Left ventricle myocardium inferior (tissue), 1 donor: Measurements from ENCODE around the gene PEBP1. TPM values are rescaled to one million over a fixed set of nuclear protein-coding genes. Genes with fewer than 3 reads are reported as not detected.
A peak's percentile ranks its signal among the peaks of the same experiment; 100 is the strongest.

Experiments used
- DNase-seq: peaks from one replicate; pipeline ENCODE4 v3.0.0-alpha.2; 2020
- H3K27ac ChIP-seq: fragments of 200-600 bp; replicated peaks from 2 replicates; pipeline ENCODE4 v1.8.0; 2021
- H3K27me3 ChIP-seq: fragments of 200-600 bp; 2 replicates; pipeline ENCODE4 v1.8.0; 2021; ENCODE audit warnings: low read depth
- H3K36me3 ChIP-seq: fragments of 200-600 bp; 2 replicates; pipeline ENCODE4 v1.8.0; 2021
- H3K4me1 ChIP-seq: fragments of 200-600 bp; 2 replicates; pipeline ENCODE4 v1.8.0; 2021
- H3K4me3 ChIP-seq: fragments of 200-600 bp; 2 replicates; pipeline ENCODE4 v1.8.0; 2021; ENCODE audit warnings: mild to moderate bottlenecking, moderate library complexity
- H3K9me3 ChIP-seq: fragments of 200-600 bp; replicated peaks from 2 replicates; pipeline ENCODE4 v1.8.0; 2021
- intact Hi-C: fragments of 100-400 bp; cut with micrococcal nuclease; formaldehyde crosslinking; loops from one replicate; pipeline ENCODE4 v1.11.0; 2022
- total RNA-seq: library from RNA; stranded (reverse); fragmentation: NEBNext Ultra II Directional; extraction: Animal tissue kit (Norgen Biotek cat#: 25700); gene quantifications from one replicate; pipeline ENCODE4 v1.2.1, GENCODE V29; 2021
- TF ChIP-seq, protein P1 (sequence below): fragments of 200-600 bp; IDR thresholded peaks from 2 replicates; pipeline ENCODE4 v1.8.0; 2021; ENCODE audit warnings: antibody characterized with exemption, mild to moderate bottlenecking, borderline replicate concordance
- donor health status: DM: no; HTN: yes; CAD: no; lungs with severe emphysema.

Gene PEBP1
- total RNA-seq, 1 donor from 2014 or later: 461 TPM

- Histone ChIP-seq H3K4me1 (peaks cover 29% of the 10 kb centered on the region), H3K27ac (no peak overlapping the region), H3K4me3 (no peak overlapping the region), H3K27me3 (no peaks in the 10 kb centered on the region), H3K9me3 (no peaks in the 10 kb centered on the region), H3K36me3 (no peaks in the 10 kb centered on the region)
- TF ChIP-seq, protein P1, sequence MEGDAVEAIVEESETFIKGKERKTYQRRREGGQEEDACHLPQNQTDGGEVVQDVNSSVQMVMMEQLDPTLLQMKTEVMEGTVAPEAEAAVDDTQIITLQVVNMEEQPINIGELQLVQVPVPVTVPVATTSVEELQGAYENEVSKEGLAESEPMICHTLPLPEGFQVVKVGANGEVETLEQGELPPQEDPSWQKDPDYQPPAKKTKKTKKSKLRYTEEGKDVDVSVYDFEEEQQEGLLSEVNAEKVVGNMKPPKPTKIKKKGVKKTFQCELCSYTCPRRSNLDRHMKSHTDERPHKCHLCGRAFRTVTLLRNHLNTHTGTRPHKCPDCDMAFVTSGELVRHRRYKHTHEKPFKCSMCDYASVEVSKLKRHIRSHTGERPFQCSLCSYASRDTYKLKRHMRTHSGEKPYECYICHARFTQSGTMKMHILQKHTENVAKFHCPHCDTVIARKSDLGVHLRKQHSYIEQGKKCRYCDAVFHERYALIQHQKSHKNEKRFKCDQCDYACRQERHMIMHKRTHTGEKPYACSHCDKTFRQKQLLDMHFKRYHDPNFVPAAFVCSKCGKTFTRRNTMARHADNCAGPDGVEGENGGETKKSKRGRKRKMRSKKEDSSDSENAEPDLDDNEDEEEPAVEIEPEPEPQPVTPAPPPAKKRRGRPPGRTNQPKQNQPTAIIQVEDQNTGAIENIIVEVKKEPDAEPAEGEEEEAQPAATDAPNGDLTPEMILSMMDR: no peak
- intact Hi-C loops: no loop called here
- no peak for DNase-seq
These were observed 28.9 kb upstream of the PEBP1 start for GRCh38 chr12:118107011-118107410.

GRCh38 chr12:118107694-118108093 is 28.2 kb upstream of the PEBP1 start:
- no peaks in the 10 kb centered on the region for H3K27me3 ChIP-seq
- TF ChIP-seq, protein P1: no peak
- H3K9me3 ChIP-seq: no peaks in the 10 kb centered on the region
- peaks cover 22% of the 10 kb centered on the region for H3K4me1 ChIP-seq
- no peak for DNase-seq
- H3K36me3 ChIP-seq: no peaks in the 10 kb centered on the region
- intact Hi-C loops: no loop called here
- no peak overlapping the region for H3K27ac ChIP-seq
- no peak overlapping the region for H3K4me3 ChIP-seq

GRCh38 chr12:118109088-118109487 is 26.8 kb upstream of the PEBP1 start:
- Histone ChIP-seq H3K4me3 (no peak overlapping the region), H3K4me1 (peaks cover 8% of the 10 kb centered on the region), H3K27ac (no peak overlapping the region), H3K9me3 (no peaks in the 10 kb centered on the region), H3K27me3 (no peaks in the 10 kb centered on the region), H3K36me3 (no peaks in the 10 kb centered on the region)
- TF ChIP-seq, protein P1: no peak
- no peak for DNase-seq
- intact Hi-C loops: no loop called here

DNA sequence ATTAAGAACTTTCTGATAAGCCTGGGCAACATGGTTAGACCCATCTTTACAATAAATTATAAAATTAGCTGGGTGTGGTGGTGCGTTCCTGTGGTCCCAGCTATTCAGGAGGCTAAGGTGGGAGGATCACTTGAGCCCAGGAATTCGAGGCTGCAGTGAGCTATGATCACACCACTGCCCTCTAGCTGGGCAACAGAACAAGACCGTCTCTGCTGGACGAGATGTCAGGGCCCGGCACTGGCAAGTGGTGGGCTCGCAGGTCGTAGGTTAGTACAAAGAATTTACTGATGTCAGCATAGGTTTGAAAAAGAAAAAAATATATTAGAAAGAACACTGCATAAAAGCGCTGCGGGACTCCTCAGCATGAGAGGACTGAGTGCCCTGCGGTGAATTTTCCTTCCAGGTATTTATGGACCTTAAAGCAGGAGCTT is 16.5 kb upstream of the PEBP1 start:
- H3K4me3 ChIP-seq: no peak overlapping the region
- DNase-seq: no peak
- TF ChIP-seq, protein P1: no peak
- no peaks in the 10 kb centered on the region for H3K36me3 ChIP-seq
- intact Hi-C loops: no loop called here
- peaks cover 11% of the 10 kb centered on the region for H3K4me1 ChIP-seq
- H3K27me3 ChIP-seq: no peaks in the 10 kb centered on the region
- H3K27ac ChIP-seq: no peak overlapping the region
- no peaks in the 10 kb centered on the region for H3K9me3 ChIP-seq

GRCh38 chr12:118120579-118121363 is 15.2 kb upstream of the PEBP1 start:
- Histone ChIP-seq H3K4me1 (peaks cover 11% of the 10 kb centered on the region), H3K4me3 (no peak overlapping the region), H3K27ac (peak overlapping the region; percentile 74), H3K36me3 (no peaks in the 10 kb centered on the region), H3K9me3 (no peaks in the 10 kb centered on the region), H3K27me3 (no peaks in the 10 kb centered on the region)
- TF ChIP-seq, protein P1: peak; percentile 85
- intact Hi-C loops: no loop called here
- DNase-seq: peak; percentile 76
